RWPE2 (cell line): ENCODE data around the gene VARS2.
A peak's percentile ranks its signal among the peaks of the same experiment; 100 is the strongest.

Experiments used
- ATAC-seq: fragments of 200-7000 bp; cut with Tn5 transposase; 3 replicates; pipeline ENCODE4 v1.9.1; 2021; ENCODE audit warnings: low read depth
- DNase-seq: peaks from one replicate; pipeline ENCODE4 v3.0.0-alpha.2; 2020; ENCODE audit warnings: low spot score
- H3K27ac ChIP-seq: fragments of 450-650 bp; 2 replicates; pipeline ENCODE4 v1.5.1; 2017; ENCODE audit warnings: mild to moderate bottlenecking; ENCODE audit not compliant: poor library complexity, severe bottlenecking
- H3K27me3 ChIP-seq: fragments of 250-450 bp; sonication (Bioruptor Pico); 2 replicates; pipeline ENCODE4 v1.5.1; 2021; ENCODE audit warnings: mild to moderate bottlenecking, moderate library complexity; ENCODE audit not compliant: insufficient read depth, poor library complexity, severe bottlenecking
- H3K36me3 ChIP-seq: fragments of 250-450 bp; sonication (Bioruptor Pico); 2 replicates; pipeline ENCODE4 v1.5.1; 2020; ENCODE audit warnings: low read depth, mild to moderate bottlenecking, moderate library complexity
- H3K4me1 ChIP-seq: fragments of 250-450 bp; sonication (Bioruptor Pico); 2 replicates; pipeline ENCODE4 v1.5.1; 2021; ENCODE audit warnings: mild to moderate bottlenecking, moderate library complexity; ENCODE audit not compliant: insufficient read depth, poor library complexity, severe bottlenecking
- H3K4me3 ChIP-seq: fragments of 250-450 bp; sonication (Bioruptor Pico); 2 replicates; pipeline ENCODE4 v1.5.1; 2021; ENCODE audit warnings: mild to moderate bottlenecking, moderate library complexity; ENCODE audit not compliant: severe bottlenecking
- H3K9me3 ChIP-seq: fragments of 250-450 bp; sonication (Bioruptor Pico); 2 replicates; pipeline ENCODE4 v1.5.1; 2021; ENCODE audit warnings: mild to moderate bottlenecking, moderate library complexity; ENCODE audit not compliant: severe bottlenecking
- TF ChIP-seq, protein P1 (sequence below): fragments of 450-650 bp; IDR thresholded peaks from one replicate; pipeline ENCODE4 v1.5.1; 2017; ENCODE audit warnings: mild to moderate bottlenecking, moderate library complexity; ENCODE audit not compliant: poor library complexity, severe bottlenecking

VARS2 gene

GRCh38 chr6:30931969-30932645 lies 18.1 kb downstream of the VARS2 start, which contains the start of gene SFTA2:
Gene SFTA2 (minus strand): TSS chr6:30932170. CDS start chr6:30932096, 74 bp downstream.
- H3K4me3 ChIP-seq, result no peak within 1 kb of the TSS
- no peak within 1 kb of the TSS for H3K27ac ChIP-seq
- ATAC-seq, result no peak
- peaks cover 13% of the 10 kb centered on the region for H3K4me1 ChIP-seq
- H3K27me3 ChIP-seq, result no peaks in the 10 kb centered on the region
- TF ChIP-seq, protein P1, sequence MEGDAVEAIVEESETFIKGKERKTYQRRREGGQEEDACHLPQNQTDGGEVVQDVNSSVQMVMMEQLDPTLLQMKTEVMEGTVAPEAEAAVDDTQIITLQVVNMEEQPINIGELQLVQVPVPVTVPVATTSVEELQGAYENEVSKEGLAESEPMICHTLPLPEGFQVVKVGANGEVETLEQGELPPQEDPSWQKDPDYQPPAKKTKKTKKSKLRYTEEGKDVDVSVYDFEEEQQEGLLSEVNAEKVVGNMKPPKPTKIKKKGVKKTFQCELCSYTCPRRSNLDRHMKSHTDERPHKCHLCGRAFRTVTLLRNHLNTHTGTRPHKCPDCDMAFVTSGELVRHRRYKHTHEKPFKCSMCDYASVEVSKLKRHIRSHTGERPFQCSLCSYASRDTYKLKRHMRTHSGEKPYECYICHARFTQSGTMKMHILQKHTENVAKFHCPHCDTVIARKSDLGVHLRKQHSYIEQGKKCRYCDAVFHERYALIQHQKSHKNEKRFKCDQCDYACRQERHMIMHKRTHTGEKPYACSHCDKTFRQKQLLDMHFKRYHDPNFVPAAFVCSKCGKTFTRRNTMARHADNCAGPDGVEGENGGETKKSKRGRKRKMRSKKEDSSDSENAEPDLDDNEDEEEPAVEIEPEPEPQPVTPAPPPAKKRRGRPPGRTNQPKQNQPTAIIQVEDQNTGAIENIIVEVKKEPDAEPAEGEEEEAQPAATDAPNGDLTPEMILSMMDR, result no peak
- no peak for DNase-seq
- peaks cover 11% of the 10 kb centered on the region; the same call in 1 of the 2 replicates for H3K36me3 ChIP-seq
- H3K9me3 ChIP-seq, result peaks cover 6% of the 10 kb centered on the region

- peaks cover 6% of the 10 kb centered on the region; the same call in 1 of the 2 replicates for H3K36me3 ChIP-seq
- H3K4me3 ChIP-seq, result no peak overlapping the region
- DNase-seq, result no peak
- peaks cover 6% of the 10 kb centered on the region for H3K9me3 ChIP-seq
- TF ChIP-seq, protein P1, result no peak
- no peak for ATAC-seq
- peaks cover 10% of the 10 kb centered on the region for H3K4me1 ChIP-seq
- H3K27ac ChIP-seq, result no peak overlapping the region
- no peaks in the 10 kb centered on the region for H3K27me3 ChIP-seq
Measured at GRCh38 chr6:30932665-30933365, 18.8 kb downstream of the VARS2 start.

GRCh38 chr6:30935018-30935417 lies 21.0 kb downstream of the VARS2 start:
- ATAC-seq, result 0 out of 3 replicates have a peak, but pooled peaks have one; percentile 24
- Histone ChIP-seq H3K9me3 (no peaks in the 10 kb centered on the region), H3K36me3 (no peaks in the 10 kb centered on the region), H3K27me3 (no peaks in the 10 kb centered on the region), H3K27ac (peak overlapping the region; percentile 24), H3K4me3 (no peak overlapping the region), H3K4me1 (peaks cover 16% of the 10 kb centered on the region)
- no peak for DNase-seq
- TF ChIP-seq, protein P1, result no peak

DNA sequence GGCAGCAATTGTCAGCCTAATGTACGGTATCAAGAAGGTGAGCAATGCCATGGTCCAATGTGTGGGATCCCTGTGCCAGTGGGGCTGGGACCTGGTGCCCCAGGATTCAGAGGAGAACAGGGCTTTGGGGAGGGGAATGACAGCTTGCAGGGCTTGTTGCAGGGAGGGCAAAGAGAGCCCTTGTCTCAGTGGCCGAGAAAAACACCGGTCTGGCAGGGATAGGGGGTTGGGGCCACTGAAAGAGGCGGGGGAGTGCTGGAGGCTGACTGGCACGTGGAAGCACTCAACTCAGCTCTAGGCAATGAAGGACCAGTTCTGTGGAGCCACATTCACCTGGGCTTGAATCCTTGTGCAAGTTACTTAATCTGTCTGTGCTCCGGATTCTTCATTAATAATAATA lies 23.2 kb downstream of the VARS2 start:
- no peak for DNase-seq
- Histone ChIP-seq H3K4me3 (no peak overlapping the region), H3K4me1 (peaks cover 12% of the 10 kb centered on the region), H3K9me3 (no peaks in the 10 kb centered on the region), H3K27me3 (no peaks in the 10 kb centered on the region), H3K27ac (no peak overlapping the region), H3K36me3 (no peaks in the 10 kb centered on the region)
- ATAC-seq, result no peak
- TF ChIP-seq, protein P1, result no peak
